GM12801 (cell line): ENCODE data around the gene MICAL1.

Experiments used
- TF ChIP-seq, protein P1 (sequence below): IDR thresholded peaks from one replicate; pipeline ENCODE4 v1.5.1; 2011; ENCODE audit warnings: control low read depth; ENCODE audit not compliant: insufficient read length; ENCODE audit errors: extremely low read depth

MICAL1 gene

DNA sequence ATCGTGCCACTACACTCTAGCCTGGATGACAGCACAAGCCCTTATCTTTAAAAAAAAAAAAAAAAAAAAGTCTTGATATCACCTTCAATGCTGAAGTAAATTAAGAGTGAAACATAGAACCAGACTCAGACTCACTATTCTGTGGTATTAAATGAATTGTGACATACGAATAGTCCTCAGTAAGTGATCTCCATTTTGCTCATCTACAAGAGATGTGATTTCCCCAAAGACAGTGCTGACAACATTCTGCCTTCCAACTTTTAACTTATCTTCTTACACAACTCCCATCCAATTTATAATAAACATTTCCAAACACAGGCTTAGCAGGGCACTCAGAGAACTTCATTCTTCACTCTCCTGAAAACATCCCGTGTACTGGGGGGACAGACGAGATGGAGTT is 19.4 kb upstream of the MICAL1 start:
- TF ChIP-seq, protein P1, sequence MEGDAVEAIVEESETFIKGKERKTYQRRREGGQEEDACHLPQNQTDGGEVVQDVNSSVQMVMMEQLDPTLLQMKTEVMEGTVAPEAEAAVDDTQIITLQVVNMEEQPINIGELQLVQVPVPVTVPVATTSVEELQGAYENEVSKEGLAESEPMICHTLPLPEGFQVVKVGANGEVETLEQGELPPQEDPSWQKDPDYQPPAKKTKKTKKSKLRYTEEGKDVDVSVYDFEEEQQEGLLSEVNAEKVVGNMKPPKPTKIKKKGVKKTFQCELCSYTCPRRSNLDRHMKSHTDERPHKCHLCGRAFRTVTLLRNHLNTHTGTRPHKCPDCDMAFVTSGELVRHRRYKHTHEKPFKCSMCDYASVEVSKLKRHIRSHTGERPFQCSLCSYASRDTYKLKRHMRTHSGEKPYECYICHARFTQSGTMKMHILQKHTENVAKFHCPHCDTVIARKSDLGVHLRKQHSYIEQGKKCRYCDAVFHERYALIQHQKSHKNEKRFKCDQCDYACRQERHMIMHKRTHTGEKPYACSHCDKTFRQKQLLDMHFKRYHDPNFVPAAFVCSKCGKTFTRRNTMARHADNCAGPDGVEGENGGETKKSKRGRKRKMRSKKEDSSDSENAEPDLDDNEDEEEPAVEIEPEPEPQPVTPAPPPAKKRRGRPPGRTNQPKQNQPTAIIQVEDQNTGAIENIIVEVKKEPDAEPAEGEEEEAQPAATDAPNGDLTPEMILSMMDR: no peak

DNA sequence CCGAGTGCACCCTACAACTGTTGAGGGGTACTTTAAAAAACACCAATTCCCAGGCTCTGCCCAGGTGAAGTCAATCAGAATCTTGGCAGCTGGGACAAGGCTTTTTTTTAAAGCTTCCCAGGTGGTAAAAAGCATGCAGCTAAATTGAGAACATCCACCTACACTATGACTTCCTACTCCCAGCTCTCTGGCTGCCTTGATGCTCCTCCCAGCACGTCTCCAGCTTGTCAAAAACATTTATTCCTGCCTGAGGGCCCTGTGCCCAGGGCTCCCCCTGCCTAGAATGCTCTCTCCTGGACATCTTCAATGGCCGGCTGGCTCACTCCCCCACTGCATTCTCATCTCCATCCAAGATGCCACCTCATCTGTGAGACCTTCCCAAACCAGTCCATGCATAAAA is 17.5 kb upstream of the MICAL1 start:
- TF ChIP-seq, protein P1: no peak

DNA sequence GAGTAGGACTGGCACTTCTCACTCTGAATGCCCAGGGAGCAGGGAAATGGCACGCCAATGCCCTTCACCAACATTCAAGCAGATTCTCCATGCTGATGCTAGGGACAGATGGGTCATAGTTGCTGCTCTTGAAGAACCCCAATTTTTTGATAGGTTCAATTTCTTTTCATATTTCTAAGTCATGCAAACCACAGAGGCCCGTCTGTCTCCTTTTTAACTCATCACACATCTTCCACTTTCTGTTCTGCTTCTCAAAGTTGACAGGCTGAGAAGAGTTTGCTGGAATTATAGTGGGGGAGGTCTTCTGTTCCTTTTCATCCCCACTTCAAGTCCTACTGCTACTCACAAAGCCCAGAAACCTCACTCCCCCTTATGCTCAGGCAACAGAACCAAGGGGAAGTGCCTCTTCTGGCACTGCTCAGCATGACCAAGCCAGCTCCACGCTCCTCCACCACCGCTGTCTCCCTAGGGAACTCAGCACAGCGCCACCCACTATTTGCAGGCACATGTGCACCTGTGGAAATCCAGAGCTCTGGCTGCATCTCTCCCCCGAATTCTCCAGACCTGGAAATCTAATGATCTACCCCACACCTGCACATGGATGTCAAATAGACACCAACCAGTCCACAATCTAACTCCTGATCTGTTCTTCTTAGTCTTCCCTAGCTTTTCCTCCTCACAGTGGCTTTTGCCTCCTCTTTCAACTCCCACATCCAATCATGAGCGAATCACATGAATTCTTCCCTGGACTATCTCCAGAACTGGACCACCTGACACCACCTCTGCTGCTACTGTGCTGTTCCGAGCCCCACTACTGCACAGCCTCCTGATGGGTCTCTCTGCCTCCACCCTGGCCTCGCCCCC is 16.8 kb upstream of the MICAL1 start:
- TF ChIP-seq, protein P1: no peak

DNA sequence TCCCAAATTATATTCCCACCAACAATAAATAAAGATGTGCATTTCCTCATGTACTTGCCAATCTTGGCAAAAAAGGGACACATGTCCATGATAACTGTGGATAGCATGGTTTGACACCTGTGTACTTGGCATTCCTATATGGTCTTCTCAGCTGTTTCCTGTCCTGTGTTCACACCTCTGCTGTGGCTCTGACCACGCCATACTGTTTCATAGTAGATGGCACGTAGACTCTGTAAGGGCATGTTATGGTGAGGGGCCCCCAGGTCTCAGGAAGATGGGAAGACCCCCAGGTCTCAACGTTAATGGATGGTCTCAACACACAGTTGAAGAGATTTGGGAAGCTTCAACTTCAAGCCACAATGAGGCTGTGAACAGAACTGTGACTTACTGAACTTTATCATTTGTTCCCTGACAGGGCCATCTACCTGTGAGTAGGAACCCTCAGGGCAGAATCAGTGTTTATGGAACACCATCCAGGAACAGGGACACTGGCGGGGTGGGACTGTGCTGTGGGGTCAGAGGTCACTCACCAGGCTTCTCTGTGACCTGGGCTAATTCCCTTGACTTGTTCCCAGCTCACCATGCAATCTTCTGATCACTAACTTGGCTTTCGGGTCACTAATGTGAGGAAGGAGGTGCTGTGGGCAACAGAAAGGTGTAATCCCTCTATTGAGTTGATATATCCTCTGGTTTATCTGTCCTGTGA is 15.7 kb upstream of the MICAL1 start:
- TF ChIP-seq, protein P1: no peak

DNA sequence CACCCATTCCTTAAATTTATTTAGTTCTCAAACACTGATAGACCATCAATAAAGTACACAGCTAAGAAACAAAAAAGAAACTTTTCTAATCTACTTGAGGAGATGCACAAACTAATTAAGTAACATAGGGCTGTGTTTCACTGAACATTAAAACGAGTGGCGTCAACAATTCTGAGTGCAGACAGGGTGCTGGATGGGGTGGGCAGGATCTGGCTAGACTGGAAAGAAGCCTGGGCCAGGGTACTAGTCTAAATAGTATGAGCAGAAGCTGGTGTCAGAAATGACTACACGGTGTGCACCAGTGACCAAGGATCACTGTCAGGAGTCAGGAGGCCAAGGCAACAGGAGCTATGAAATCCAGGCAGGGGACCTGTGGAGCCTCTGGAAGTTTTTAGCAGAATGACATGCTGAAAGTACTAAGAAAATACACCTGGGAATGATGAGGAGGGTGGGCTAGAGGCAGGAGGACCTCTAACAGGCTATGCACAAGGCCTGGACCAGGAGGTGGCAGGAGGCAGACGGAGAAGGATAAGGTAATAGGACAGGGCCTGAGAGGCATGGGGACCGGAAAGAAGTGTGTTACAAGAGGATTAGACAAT is 14.1 kb upstream of the MICAL1 start:
- TF ChIP-seq, protein P1: no peak

DNA sequence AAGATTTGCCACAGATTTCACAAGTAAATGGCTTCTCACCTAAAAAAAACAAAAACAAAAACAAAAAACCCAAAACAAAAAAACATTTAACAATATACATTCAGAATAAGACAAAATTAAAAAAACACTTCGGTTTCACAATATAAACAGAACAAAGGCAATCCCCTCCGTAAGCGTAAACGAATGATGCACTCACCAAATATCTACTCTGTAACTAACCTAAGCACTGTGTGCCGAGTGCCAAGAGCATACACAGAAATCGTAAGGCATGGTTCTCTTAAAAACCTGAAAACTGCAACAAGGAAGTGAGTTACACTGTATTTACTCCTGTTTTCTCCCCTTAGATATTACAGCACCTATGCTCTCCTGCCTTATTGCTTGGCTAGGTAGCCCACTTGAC is 12.1 kb upstream of the MICAL1 start:
- TF ChIP-seq, protein P1: no peak

DNA sequence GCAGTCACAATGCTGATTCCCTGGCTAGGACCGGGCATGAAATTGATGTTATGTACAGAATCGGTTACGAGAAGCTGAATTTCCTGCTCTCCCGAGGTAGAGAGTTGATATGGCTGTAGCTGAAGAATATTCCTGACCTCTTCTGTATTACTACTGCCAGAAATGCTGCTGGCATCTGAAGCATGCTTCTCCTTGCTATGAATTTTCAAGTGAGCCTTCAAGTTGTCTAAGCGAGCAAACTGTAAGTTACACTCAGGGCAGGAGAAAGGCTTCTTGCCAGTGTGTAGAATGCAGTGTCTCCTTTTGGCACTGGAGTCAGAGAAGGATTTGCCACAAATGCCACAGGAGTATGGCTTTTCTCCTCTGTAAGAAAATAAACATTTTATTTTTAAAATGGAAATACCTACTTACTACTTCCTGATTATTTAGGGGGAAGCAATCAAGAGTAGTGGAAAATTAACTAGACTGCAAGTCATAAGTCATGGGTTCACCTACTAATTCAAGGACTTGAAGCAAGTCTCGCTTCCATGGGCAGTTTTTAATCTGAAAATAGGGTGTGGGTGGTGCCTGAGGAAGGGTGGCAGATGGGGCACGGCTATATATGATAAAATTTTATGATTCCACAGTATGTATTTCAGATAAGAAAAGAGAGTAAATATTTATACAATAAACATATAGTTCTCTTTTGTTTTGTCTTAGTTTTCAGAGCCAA is 10.8 kb upstream of the MICAL1 start:
- TF ChIP-seq, protein P1: no peak
